ENCODE measurements around the gene GFRA4.

GFRA4 gene

GRCh38 chr20:3678856-3679720 lies 15.9 kb upstream of the GFRA4 start:
- H3K27me3 ChIP-seq, result peaks cover 24% of the 10 kb centered on the region
- TF ChIP-seq, protein P1, sequence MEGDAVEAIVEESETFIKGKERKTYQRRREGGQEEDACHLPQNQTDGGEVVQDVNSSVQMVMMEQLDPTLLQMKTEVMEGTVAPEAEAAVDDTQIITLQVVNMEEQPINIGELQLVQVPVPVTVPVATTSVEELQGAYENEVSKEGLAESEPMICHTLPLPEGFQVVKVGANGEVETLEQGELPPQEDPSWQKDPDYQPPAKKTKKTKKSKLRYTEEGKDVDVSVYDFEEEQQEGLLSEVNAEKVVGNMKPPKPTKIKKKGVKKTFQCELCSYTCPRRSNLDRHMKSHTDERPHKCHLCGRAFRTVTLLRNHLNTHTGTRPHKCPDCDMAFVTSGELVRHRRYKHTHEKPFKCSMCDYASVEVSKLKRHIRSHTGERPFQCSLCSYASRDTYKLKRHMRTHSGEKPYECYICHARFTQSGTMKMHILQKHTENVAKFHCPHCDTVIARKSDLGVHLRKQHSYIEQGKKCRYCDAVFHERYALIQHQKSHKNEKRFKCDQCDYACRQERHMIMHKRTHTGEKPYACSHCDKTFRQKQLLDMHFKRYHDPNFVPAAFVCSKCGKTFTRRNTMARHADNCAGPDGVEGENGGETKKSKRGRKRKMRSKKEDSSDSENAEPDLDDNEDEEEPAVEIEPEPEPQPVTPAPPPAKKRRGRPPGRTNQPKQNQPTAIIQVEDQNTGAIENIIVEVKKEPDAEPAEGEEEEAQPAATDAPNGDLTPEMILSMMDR (IDR thresholded peaks at IDR 0.05; ENCODE audit: low read depth, low read length), result no peak
- no peak for DNase-seq

GRCh38 chr20:3678198-3678597 lies 15.0 kb upstream of the GFRA4 start:
- Histone ChIP-seq H3K4me3 (ENCODE audit: low read depth, low read length) (no peak overlapping the region), H3K9me3 (no peaks in the 10 kb centered on the region), H3K4me1 (no peaks in the 10 kb centered on the region), H3K27me3 (peaks cover 33% of the 10 kb centered on the region), H3K36me3 (no peaks in the 10 kb centered on the region)
- DNase-seq, result no peak
- TF ChIP-seq, protein P1 (IDR thresholded peaks at IDR 0.05; ENCODE audit: low read depth, low read length), result no peak

More at GRCh38 chr20:3678856-3679720, 15.9 kb upstream of the GFRA4 start:
- Histone ChIP-seq H3K36me3 (no peaks in the 10 kb centered on the region), H3K9me3 (no peaks in the 10 kb centered on the region), H3K4me3 (ENCODE audit: low read depth, low read length) (no peak overlapping the region), H3K4me1 (no peaks in the 10 kb centered on the region)

DNA sequence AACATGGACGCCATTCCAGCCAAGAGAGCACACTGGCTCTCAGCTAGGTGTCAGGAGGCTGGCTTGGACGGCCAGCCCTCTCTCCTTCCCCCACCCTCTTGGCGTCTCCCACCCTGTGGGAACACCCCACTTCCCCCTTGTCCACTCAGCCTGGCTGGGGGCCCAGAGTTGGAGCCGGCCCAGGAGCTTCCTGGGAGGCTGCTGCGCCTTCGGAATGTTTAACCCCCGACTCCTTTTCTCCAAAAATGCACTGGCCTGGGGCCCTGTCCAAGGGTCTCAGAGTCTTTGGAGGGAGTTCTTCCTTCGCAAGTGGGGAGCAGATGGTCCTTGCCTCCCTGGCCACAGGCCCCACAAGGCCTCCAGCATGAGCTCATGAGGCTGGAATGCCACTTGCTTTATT lies 14.5 kb upstream of the GFRA4 start:
- H3K27me3 ChIP-seq, result peaks cover 38% of the 10 kb centered on the region
- TF ChIP-seq, protein P1 (IDR thresholded peaks at IDR 0.05; ENCODE audit: low read depth, low read length), result no peak
- no peaks in the 10 kb centered on the region for H3K9me3 ChIP-seq
- no peaks in the 10 kb centered on the region for H3K4me1 ChIP-seq
- no peaks in the 10 kb centered on the region for H3K36me3 ChIP-seq
- H3K4me3 ChIP-seq (ENCODE audit: low read depth, low read length), result no peak overlapping the region
- no peak for DNase-seq

- DNase-seq, result no peak
- Histone ChIP-seq H3K9me3 (no peaks in the 10 kb centered on the region), H3K27me3 (peaks cover 51% of the 10 kb centered on the region), H3K4me3 (ENCODE audit: low read depth, low read length) (no peak overlapping the region), H3K4me1 (no peaks in the 10 kb centered on the region), H3K36me3 (no peaks in the 10 kb centered on the region)
- TF ChIP-seq, protein P1 (IDR thresholded peaks at IDR 0.05; ENCODE audit: low read depth, low read length), result no peak
Observed at GRCh38 chr20:3674995-3675900, 12.0 kb upstream of the GFRA4 start.

DNA sequence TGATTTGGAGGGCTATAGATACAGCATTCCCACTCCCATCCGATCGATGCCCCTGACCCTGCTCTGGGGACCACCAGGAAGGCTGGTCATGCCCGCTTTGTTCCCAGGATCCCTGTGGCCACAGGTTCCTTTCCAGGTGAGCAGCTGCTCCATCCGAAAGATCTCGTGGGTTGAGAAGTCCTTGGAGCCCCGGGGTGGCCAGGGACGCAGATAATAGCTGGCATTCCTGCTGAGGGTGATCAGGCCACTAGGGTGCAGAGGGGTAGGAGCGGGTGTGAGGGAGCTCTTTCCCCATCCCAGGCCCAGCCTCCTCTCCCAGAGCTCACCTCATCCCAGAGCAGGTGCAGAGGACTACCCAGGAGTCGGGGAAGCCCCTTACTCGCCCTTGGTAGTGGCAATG lies 11.2 kb upstream of the GFRA4 start:
- Histone ChIP-seq H3K36me3 (no peaks in the 10 kb centered on the region), H3K4me1 (no peaks in the 10 kb centered on the region), H3K27me3 (peaks cover 51% of the 10 kb centered on the region), H3K9me3 (no peaks in the 10 kb centered on the region), H3K4me3 (ENCODE audit: low read depth, low read length) (no peak overlapping the region)
- no peak for DNase-seq
- TF ChIP-seq, protein P1 (IDR thresholded peaks at IDR 0.05; ENCODE audit: low read depth, low read length), result no peak
